Mammary epithelial cell (primary cell): ENCODE results near the gene HOATZ.

ENCODE experiments used
- CTCF ChIP-seq, 2 donors: IDR thresholded peaks in 1 of 2; conservative IDR thresholded peaks in 1 of 2; 2 replicates each; pipeline ENCODE4 v1.5.1; 2011 to 2012; ENCODE audit warnings: inconsistent platforms in 2 of 2, low read length in 2 of 2, mild to moderate bottlenecking in 2 of 2, control low read depth in 1 of 2, low read depth in 1 of 2; ENCODE audit not compliant: insufficient read depth in 1 of 2; ENCODE audit errors: extremely low read depth in 1 of 2
- EZH2 ChIP-seq: IDR thresholded peaks from 2 replicates; pipeline ENCODE4 v1.6.1; 2012; ENCODE audit warnings: low read length, inconsistent platforms, borderline replicate concordance

DNA sequence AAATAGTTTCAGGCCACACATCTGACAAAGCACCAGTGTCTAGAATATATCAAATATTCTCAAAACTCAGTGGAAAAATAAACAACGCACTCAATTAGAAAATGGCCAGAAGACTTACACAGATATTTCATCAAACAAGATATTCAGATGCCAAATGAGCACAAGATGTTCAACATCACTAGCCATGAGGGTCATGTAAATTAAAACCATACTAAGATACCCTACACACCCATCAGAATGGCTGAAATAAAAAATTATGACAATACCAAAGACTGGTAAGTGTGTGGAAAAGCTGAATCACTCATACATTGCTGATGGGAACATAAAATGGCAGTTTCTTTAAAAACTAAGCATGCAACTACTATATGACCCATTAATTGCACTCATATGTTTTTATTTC, 24.1 kb upstream of the HOATZ start:
- no peak for TF ChIP-seq CTCF (conservative IDR thresholded peaks at IDR 0.05 in 1 of 2, IDR thresholded peaks at IDR 0.05 in 1 of 2; ENCODE audit: extremely low read depth in 1 of 2, insufficient read depth in 1 of 2, low read depth in 1 of 2, low read length in 2 of 2)
- TF ChIP-seq EZH2: no peak
